HEK293 (cell line): ENCODE measurements around the gene AKAP6.

Source experiments
- ZIC2 ChIP-seq: fragments of 450-650 bp; formaldehyde crosslinking; IDR thresholded peaks from 2 replicates; pipeline ENCODE4 v1.5.1; 2016; ENCODE audit warnings: missing biosample characterization, missing genetic modification characterization
- ZNF521 ChIP-seq: fragments of 450-650 bp; formaldehyde crosslinking; IDR thresholded peaks from 2 replicates; pipeline ENCODE4 v1.5.1; 2017; ENCODE audit warnings: missing biosample characterization, mild to moderate bottlenecking, missing genetic modification characterization
- ZNF544 ChIP-seq: fragments of 450-650 bp; formaldehyde crosslinking; IDR thresholded peaks from 2 replicates; pipeline ENCODE4 v1.5.0; 2017; ENCODE audit warnings: missing biosample characterization, missing genetic modification characterization
- ZNF549 ChIP-seq: fragments of 450-650 bp; IDR thresholded peaks from 2 replicates; pipeline ENCODE4 v1.5.1; 2018; ENCODE audit warnings: missing biosample characterization, missing genetic modification characterization, mild to moderate bottlenecking, inconsistent platforms, moderate library complexity
- ZNF677 ChIP-seq: fragments of 450-650 bp; IDR thresholded peaks from 2 replicates; pipeline ENCODE4 v1.5.0; 2018; ENCODE audit warnings: missing biosample characterization, mild to moderate bottlenecking, missing genetic modification characterization, moderate library complexity
- ZNF776 ChIP-seq: fragments of 450-650 bp; formaldehyde crosslinking; IDR thresholded peaks from 2 replicates; pipeline ENCODE4 v1.5.0; 2017; ENCODE audit warnings: missing biosample characterization, missing genetic modification characterization, borderline replicate concordance
- TF ChIP-seq, protein P1 (sequence below): fragments of 450-650 bp; formaldehyde crosslinking; IDR thresholded peaks from 2 replicates; pipeline ENCODE4 v1.5.1; 2016; ENCODE audit warnings: missing biosample characterization, missing genetic modification characterization
- TF ChIP-seq, protein P2 (sequence below): fragments of 450-650 bp; formaldehyde crosslinking; IDR thresholded peaks from 2 replicates; pipeline ENCODE4 v1.5.1; 2016; ENCODE audit warnings: missing biosample characterization, missing genetic modification characterization, borderline replicate concordance
- TF ChIP-seq, protein P3 (sequence below): fragments of 450-650 bp; formaldehyde crosslinking; IDR thresholded peaks from 2 replicates; pipeline ENCODE4 v1.5.1; 2016; ENCODE audit warnings: missing biosample characterization, missing genetic modification characterization
- TF ChIP-seq, protein P4 (sequence below): fragments of 450-650 bp; formaldehyde crosslinking; IDR thresholded peaks from 2 replicates; pipeline ENCODE4 v1.5.1; 2016; ENCODE audit warnings: missing biosample characterization, missing genetic modification characterization, low read depth
- TF ChIP-seq, protein P5 (sequence below): fragments of 450-650 bp; formaldehyde crosslinking; IDR thresholded peaks from 2 replicates; pipeline ENCODE4 v1.5.1; 2017; ENCODE audit warnings: missing biosample characterization, missing genetic modification characterization

DNA sequence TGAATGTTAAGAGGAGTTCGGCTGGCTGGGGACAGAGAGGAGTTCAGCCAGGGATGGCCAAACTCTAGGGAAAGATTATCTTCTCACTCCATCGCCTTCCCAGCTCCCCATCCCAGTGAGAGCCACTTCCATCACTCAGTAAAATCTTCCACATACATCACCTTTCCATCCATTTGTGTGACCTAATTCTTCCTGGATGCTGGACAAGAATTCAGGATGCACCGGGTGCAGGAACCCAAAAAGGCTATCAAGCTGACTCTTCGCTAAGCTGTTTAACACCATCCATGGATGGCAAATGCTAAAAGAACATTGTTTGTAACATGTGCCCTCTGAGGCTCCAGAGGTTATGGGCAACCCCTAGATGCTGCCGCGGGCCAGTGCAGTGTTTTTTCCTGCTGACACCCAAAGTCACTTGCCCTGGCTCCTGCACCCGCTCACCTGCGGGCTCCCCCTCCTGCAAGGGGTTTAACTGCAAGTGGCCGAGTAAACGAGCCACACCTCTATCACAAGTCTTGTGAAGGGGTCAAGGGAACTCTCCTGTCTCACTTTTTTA, 393.6 kb downstream of the AKAP6 start:
- TF ChIP-seq ZNF776 (tag by site-specific recombination) (no peak), ZNF544 (tag by site-specific recombination) (no peak), ZNF521 (tag by site-specific recombination) (no peak), ZNF549 (no peak), ZIC2 (tag by site-specific recombination) (no peak), ZNF677 (tag by site-specific recombination) (no peak)
- TF ChIP-seq, protein P1, sequence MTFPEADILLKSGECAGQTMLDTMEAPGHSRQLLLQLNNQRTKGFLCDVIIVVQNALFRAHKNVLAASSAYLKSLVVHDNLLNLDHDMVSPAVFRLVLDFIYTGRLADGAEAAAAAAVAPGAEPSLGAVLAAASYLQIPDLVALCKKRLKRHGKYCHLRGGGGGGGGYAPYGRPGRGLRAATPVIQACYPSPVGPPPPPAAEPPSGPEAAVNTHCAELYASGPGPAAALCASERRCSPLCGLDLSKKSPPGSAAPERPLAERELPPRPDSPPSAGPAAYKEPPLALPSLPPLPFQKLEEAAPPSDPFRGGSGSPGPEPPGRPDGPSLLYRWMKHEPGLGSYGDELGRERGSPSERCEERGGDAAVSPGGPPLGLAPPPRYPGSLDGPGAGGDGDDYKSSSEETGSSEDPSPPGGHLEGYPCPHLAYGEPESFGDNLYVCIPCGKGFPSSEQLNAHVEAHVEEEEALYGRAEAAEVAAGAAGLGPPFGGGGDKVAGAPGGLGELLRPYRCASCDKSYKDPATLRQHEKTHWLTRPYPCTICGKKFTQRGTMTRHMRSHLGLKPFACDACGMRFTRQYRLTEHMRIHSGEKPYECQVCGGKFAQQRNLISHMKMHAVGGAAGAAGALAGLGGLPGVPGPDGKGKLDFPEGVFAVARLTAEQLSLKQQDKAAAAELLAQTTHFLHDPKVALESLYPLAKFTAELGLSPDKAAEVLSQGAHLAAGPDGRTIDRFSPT = no peak
- TF ChIP-seq, protein P2, sequence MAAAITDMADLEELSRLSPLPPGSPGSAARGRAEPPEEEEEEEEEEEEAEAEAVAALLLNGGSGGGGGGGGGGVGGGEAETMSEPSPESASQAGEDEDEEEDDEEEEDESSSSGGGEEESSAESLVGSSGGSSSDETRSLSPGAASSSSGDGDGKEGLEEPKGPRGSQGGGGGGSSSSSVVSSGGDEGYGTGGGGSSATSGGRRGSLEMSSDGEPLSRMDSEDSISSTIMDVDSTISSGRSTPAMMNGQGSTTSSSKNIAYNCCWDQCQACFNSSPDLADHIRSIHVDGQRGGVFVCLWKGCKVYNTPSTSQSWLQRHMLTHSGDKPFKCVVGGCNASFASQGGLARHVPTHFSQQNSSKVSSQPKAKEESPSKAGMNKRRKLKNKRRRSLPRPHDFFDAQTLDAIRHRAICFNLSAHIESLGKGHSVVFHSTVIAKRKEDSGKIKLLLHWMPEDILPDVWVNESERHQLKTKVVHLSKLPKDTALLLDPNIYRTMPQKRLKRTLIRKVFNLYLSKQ (tag by site-specific recombination) = no peak
- TF ChIP-seq, protein P3, sequence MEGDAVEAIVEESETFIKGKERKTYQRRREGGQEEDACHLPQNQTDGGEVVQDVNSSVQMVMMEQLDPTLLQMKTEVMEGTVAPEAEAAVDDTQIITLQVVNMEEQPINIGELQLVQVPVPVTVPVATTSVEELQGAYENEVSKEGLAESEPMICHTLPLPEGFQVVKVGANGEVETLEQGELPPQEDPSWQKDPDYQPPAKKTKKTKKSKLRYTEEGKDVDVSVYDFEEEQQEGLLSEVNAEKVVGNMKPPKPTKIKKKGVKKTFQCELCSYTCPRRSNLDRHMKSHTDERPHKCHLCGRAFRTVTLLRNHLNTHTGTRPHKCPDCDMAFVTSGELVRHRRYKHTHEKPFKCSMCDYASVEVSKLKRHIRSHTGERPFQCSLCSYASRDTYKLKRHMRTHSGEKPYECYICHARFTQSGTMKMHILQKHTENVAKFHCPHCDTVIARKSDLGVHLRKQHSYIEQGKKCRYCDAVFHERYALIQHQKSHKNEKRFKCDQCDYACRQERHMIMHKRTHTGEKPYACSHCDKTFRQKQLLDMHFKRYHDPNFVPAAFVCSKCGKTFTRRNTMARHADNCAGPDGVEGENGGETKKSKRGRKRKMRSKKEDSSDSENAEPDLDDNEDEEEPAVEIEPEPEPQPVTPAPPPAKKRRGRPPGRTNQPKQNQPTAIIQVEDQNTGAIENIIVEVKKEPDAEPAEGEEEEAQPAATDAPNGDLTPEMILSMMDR (tag by site-specific recombination) = no peak
- TF ChIP-seq, protein P4, sequence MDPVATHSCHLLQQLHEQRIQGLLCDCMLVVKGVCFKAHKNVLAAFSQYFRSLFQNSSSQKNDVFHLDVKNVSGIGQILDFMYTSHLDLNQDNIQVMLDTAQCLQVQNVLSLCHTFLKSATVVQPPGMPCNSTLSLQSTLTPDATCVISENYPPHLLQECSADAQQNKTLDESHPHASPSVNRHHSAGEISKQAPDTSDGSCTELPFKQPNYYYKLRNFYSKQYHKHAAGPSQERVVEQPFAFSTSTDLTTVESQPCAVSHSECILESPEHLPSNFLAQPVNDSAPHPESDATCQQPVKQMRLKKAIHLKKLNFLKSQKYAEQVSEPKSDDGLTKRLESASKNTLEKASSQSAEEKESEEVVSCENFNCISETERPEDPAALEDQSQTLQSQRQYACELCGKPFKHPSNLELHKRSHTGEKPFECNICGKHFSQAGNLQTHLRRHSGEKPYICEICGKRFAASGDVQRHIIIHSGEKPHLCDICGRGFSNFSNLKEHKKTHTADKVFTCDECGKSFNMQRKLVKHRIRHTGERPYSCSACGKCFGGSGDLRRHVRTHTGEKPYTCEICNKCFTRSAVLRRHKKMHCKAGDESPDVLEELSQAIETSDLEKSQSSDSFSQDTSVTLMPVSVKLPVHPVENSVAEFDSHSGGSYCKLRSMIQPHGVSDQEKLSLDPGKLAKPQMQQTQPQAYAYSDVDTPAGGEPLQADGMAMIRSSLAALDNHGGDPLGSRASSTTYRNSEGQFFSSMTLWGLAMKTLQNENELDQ = no peak
- TF ChIP-seq, protein P5, sequence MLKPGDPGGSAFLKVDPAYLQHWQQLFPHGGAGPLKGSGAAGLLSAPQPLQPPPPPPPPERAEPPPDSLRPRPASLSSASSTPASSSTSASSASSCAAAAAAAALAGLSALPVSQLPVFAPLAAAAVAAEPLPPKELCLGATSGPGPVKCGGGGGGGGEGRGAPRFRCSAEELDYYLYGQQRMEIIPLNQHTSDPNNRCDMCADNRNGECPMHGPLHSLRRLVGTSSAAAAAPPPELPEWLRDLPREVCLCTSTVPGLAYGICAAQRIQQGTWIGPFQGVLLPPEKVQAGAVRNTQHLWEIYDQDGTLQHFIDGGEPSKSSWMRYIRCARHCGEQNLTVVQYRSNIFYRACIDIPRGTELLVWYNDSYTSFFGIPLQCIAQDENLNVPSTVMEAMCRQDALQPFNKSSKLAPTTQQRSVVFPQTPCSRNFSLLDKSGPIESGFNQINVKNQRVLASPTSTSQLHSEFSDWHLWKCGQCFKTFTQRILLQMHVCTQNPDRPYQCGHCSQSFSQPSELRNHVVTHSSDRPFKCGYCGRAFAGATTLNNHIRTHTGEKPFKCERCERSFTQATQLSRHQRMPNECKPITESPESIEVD = no peak
